ENCODE measurements around the gene TSKU.

GRCh38 chr11:76750067-76750466 is 33.1 kb upstream of the TSKU start:
- no peak for TF ChIP-seq CTCF (IDR thresholded peaks at IDR 0.05)
- TF ChIP-seq POLR2A (IDR thresholded peaks at IDR 0.05) = no peak
- no peak for TF ChIP-seq POLR2AphosphoS5 (IDR thresholded peaks at IDR 0.05; ENCODE audit: insufficient read depth in 1 of 2, low read depth in 1 of 2)
